Measurements from ENCODE around the gene CADPS2. TPM values are rescaled to one million over a fixed set of nuclear protein-coding genes. Genes with fewer than 3 reads are reported as not detected.

The CADPS2 gene
- total and polyA plus RNA-seq, 2 donors (not counting 1 experiment from before 2014, with no cell fraction given): 11.5 to 32.2 TPM

- Histone ChIP-seq H3K9me3 (ENCODE audit: control insufficient read depth, insufficient read depth, low read depth, low read length) (no peaks in the 10 kb centered on the region), H3K79me2 (ENCODE audit: control insufficient read depth, insufficient read depth, low read length) (no peaks in the 10 kb centered on the region), H3K4me1 (ENCODE audit: control insufficient read depth, extremely low read depth, insufficient read depth, low read length) (no peaks in the 10 kb centered on the region), H3K9ac (ENCODE audit: insufficient read depth, low read length) (no peak overlapping the region), H2AFZ (ENCODE audit: low read length) (no peak overlapping the region), H3K27ac (ENCODE audit: insufficient read depth, low read length) (no peak overlapping the region), H3K4me3 (replicated peaks in 1 of 4; ENCODE audit: control extremely low read depth in 1 of 4, insufficient read depth in 1 of 4, low read depth in 3 of 4, low read length in 4 of 4) (no peak overlapping the region), H3K36me3 (ENCODE audit: control insufficient read depth, insufficient read depth, low read length) (no peaks in the 10 kb centered on the region), H3K27me3 (ENCODE audit: control insufficient read depth, insufficient read depth, low read length) (no peaks in the 10 kb centered on the region), H4K20me1 (ENCODE audit: control insufficient read depth, extremely low read depth, insufficient read depth, low read length) (no peaks in the 10 kb centered on the region), H3K4me2 (ENCODE audit: extremely low read depth, insufficient read depth, low read length) (no peak overlapping the region)
- peak in 1 of 2 donors; percentile 8 for DNase-seq (ENCODE audit: low read depth in 2 of 2)
- TF ChIP-seq CTCF (conservative IDR thresholded peaks at IDR 0.05 in 1 of 2, IDR thresholded peaks at IDR 0.05 in 1 of 2; ENCODE audit: low read depth in 1 of 2, low read length in 2 of 2): no peak
- no peak for TF ChIP-seq EZH2 (IDR thresholded peaks at IDR 0.05; ENCODE audit: low read length, missing control alignments)
Measured at GRCh38 chr7:122676466-122676865, 209.8 kb downstream of the CADPS2 start.

GRCh38 chr7:122675621-122676020, 210.6 kb downstream of the CADPS2 start:
- peak in 1 of 2 donors; percentile 12 for DNase-seq (ENCODE audit: low read depth in 2 of 2)
- TF ChIP-seq EZH2 (IDR thresholded peaks at IDR 0.05; ENCODE audit: low read length, missing control alignments) (no peak), CTCF (conservative IDR thresholded peaks at IDR 0.05 in 1 of 2, IDR thresholded peaks at IDR 0.05 in 1 of 2; ENCODE audit: low read depth in 1 of 2, low read length in 2 of 2) (no peak)
- Histone ChIP-seq H3K9me3 (ENCODE audit: control insufficient read depth, insufficient read depth, low read depth, low read length) (no peaks in the 10 kb centered on the region), H3K9ac (ENCODE audit: insufficient read depth, low read length) (no peak overlapping the region), H3K79me2 (ENCODE audit: control insufficient read depth, insufficient read depth, low read length) (no peaks in the 10 kb centered on the region), H3K4me2 (ENCODE audit: extremely low read depth, insufficient read depth, low read length) (no peak overlapping the region), H3K4me1 (ENCODE audit: control insufficient read depth, extremely low read depth, insufficient read depth, low read length) (no peaks in the 10 kb centered on the region), H4K20me1 (ENCODE audit: control insufficient read depth, extremely low read depth, insufficient read depth, low read length) (no peaks in the 10 kb centered on the region), H3K36me3 (ENCODE audit: control insufficient read depth, insufficient read depth, low read length) (no peaks in the 10 kb centered on the region), H3K4me3 (replicated peaks in 1 of 4; ENCODE audit: control extremely low read depth in 1 of 4, insufficient read depth in 1 of 4, low read depth in 3 of 4, low read length in 4 of 4) (no peak overlapping the region), H2AFZ (ENCODE audit: low read length) (no peak overlapping the region), H3K27ac (ENCODE audit: insufficient read depth, low read length) (no peak overlapping the region), H3K27me3 (ENCODE audit: control insufficient read depth, insufficient read depth, low read length) (no peaks in the 10 kb centered on the region)

GRCh38 chr7:122675011-122675410, 211.2 kb downstream of the CADPS2 start:
- no peaks in the 10 kb centered on the region for H3K79me2 ChIP-seq (ENCODE audit: control insufficient read depth, insufficient read depth, low read length)
- H3K9ac ChIP-seq (ENCODE audit: insufficient read depth, low read length): no peak overlapping the region
- no peak for TF ChIP-seq EZH2 (IDR thresholded peaks at IDR 0.05; ENCODE audit: low read length, missing control alignments)
- TF ChIP-seq CTCF (conservative IDR thresholded peaks at IDR 0.05 in 1 of 2, IDR thresholded peaks at IDR 0.05 in 1 of 2; ENCODE audit: low read depth in 1 of 2, low read length in 2 of 2): no peak
- DNase-seq (ENCODE audit: low read depth in 2 of 2): peak in 1 of 2 donors; percentile 57
- no peak overlapping the region for H3K27ac ChIP-seq (ENCODE audit: insufficient read depth, low read length)
- H4K20me1 ChIP-seq (ENCODE audit: control insufficient read depth, extremely low read depth, insufficient read depth, low read length): no peaks in the 10 kb centered on the region
- H3K27me3 ChIP-seq (ENCODE audit: control insufficient read depth, insufficient read depth, low read length): no peaks in the 10 kb centered on the region
- H3K36me3 ChIP-seq (ENCODE audit: control insufficient read depth, insufficient read depth, low read length): no peaks in the 10 kb centered on the region
- H3K9me3 ChIP-seq (ENCODE audit: control insufficient read depth, insufficient read depth, low read depth, low read length): no peaks in the 10 kb centered on the region
- no peak overlapping the region for H2AFZ ChIP-seq (ENCODE audit: low read length)
- no peak overlapping the region for H3K4me3 ChIP-seq (replicated peaks in 1 of 4; ENCODE audit: control extremely low read depth in 1 of 4, insufficient read depth in 1 of 4, low read depth in 3 of 4, low read length in 4 of 4)
- no peaks in the 10 kb centered on the region for H3K4me1 ChIP-seq (ENCODE audit: control insufficient read depth, extremely low read depth, insufficient read depth, low read length)
- H3K4me2 ChIP-seq (ENCODE audit: extremely low read depth, insufficient read depth, low read length): no peak overlapping the region
